IPS DF 6.9 (cell line): ENCODE results near the gene COASY.

ENCODE experiments used
- DNase-seq: peaks from one replicate; pipeline ENCODE4 v3.0.0-alpha.2; 2013; ENCODE audit warnings: low read depth, low spot score
- H3K27ac ChIP-seq: one replicate; pipeline ENCODE4 v1.5.1; 2013; ENCODE audit warnings: low read length, control low read depth
- H3K27me3 ChIP-seq: 2 replicates; pipeline ENCODE4 v1.6.1; 2013; ENCODE audit warnings: mild to moderate bottlenecking, low read length; ENCODE audit not compliant: control insufficient read depth, insufficient read depth
- H3K36me3 ChIP-seq: 2 replicates; pipeline ENCODE4 v1.6.1; 2013; ENCODE audit warnings: low read length; ENCODE audit not compliant: control insufficient read depth, insufficient read depth
- H3K4me1 ChIP-seq: 2 replicates; pipeline ENCODE4 v1.6.1; 2013; ENCODE audit warnings: low read length; ENCODE audit not compliant: control insufficient read depth, insufficient read depth
- H3K4me3 ChIP-seq: 2 replicates; pipeline ENCODE4 v1.5.1; 2013; ENCODE audit warnings: mild to moderate bottlenecking, low read length
- H3K9me3 ChIP-seq: 2 replicates; pipeline ENCODE4 v1.6.1; 2013; ENCODE audit warnings: low read length, inconsistent platforms; ENCODE audit not compliant: control insufficient read depth, insufficient read depth
- WGBS: extraction: QIAGEN DNeasy Blood & Tissue Kit; methylation state at CpG from one replicate; pipeline ENCODE4 v1.1.7; 2013; ENCODE audit warnings: mixed read lengths, missing lambda C conversion rate; ENCODE audit not compliant: insufficient read length, insufficient coverage; 5-methylcytosine and 5-hydroxymethylcytosine counted together

The COASY gene

GRCh38 chr17:42574463-42574862, 12.5 kb downstream of the COASY start:
- Histone ChIP-seq H3K27me3 (no peaks in the 10 kb centered on the region), H3K27ac (no peak overlapping the region), H3K9me3 (no peaks in the 10 kb centered on the region), H3K36me3 (peaks cover 31% of the 10 kb centered on the region), H3K4me3 (no peak overlapping the region), H3K4me1 (no peaks in the 10 kb centered on the region)
- DNase-seq: no peak
- WGBS: no CpG with 5 or more reads among the region's 3 CpGs

- WGBS: no CpG with 5 or more reads among the region's 18 CpGs
- H3K27ac ChIP-seq: no peak overlapping the region
- DNase-seq: no peak
Observed at GRCh38 chr17:42577140-42577531, 15.2 kb downstream of the COASY start.

GRCh38 chr17:42577532-42578281, 15.8 kb downstream of the COASY start, which contains the start of gene PSMC3IP:
TSS of gene PSMC3IP (minus strand) at chr17:42577729. CDS start at chr17:42577686, 43 bp downstream.
- H3K36me3 ChIP-seq: peaks cover 23% of the 10 kb centered on the region
- WGBS: no CpG with 5 or more reads among the region's 52 CpGs
- H3K27ac ChIP-seq: no peak within 1 kb of the TSS
- no peaks in the 10 kb centered on the region for H3K9me3 ChIP-seq
- peak; percentile 86 for DNase-seq
- H3K27me3 ChIP-seq: no peaks in the 10 kb centered on the region
- H3K4me1 ChIP-seq: no peaks in the 10 kb centered on the region
- peak within 1 kb of the TSS; percentile 93 for H3K4me3 ChIP-seq

More at GRCh38 chr17:42577140-42577531, 15.2 kb downstream of the COASY start:
- peak overlapping the region; percentile 93 for H3K4me3 ChIP-seq
- H3K4me1 ChIP-seq: no peaks in the 10 kb centered on the region
- peaks cover 19% of the 10 kb centered on the region for H3K36me3 ChIP-seq
- H3K9me3 ChIP-seq: no peaks in the 10 kb centered on the region
- H3K27me3 ChIP-seq: no peaks in the 10 kb centered on the region

- no peak overlapping the region for H3K27ac ChIP-seq
- no peaks in the 10 kb centered on the region for H3K4me1 ChIP-seq
- H3K9me3 ChIP-seq: no peaks in the 10 kb centered on the region
- no peaks in the 10 kb centered on the region for H3K27me3 ChIP-seq
- H3K4me3 ChIP-seq: peak overlapping the region; percentile 93; the same call in 1 of the 2 replicates
- H3K36me3 ChIP-seq: peaks cover 19% of the 10 kb centered on the region
- WGBS: no CpG with 5 or more reads among the region's 20 CpGs
- peak; percentile 71 for DNase-seq
Observed at GRCh38 chr17:42578282-42578869, 16.4 kb downstream of the COASY start.

DNA sequence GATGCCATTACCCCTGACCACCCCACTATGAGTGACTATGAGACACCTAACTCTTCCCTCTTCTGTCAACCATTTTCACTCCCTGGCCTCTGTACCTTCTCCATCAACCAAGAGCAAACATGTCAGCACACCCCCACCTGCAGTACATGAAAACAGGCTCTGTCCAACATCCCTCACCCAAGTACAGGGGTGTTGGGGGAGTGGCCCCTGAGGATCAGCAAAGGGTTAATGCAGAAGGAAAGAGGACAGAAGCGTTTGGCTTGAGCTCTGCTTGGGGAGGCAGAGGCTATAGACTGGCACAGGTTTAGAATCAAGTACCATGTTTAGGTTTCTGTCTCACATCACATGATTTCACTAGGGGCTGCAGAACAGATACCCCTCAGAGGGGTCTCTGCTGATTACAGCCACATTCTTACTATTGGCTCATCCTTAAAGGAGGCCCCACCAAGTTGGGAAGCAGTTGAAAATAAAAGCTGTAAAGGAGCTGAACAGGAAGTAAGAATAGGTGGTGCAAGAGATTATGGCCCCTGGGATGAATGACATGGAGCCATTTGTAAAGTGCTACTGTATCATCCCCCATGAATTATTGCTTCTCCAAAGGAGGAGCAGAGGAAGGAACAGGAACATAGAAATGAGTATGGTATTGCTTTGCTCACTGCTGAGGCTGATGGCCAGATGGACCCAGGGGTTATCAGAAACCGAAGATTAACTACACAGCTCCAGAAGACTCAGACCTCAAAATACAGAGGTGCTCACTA, 18.0 kb downstream of the COASY start:
- WGBS: no CpG with 5 or more reads among the region's 2 CpGs
- DNase-seq: no peak
- Histone ChIP-seq H3K4me1 (no peaks in the 10 kb centered on the region), H3K27ac (no peak overlapping the region), H3K27me3 (no peaks in the 10 kb centered on the region), H3K36me3 (peaks cover 18% of the 10 kb centered on the region; the same call in 1 of the 2 replicates), H3K9me3 (no peaks in the 10 kb centered on the region), H3K4me3 (no peak overlapping the region)

- Histone ChIP-seq H3K4me1 (no peaks in the 10 kb centered on the region), H3K36me3 (peaks cover 18% of the 10 kb centered on the region; the same call in 1 of the 2 replicates), H3K4me3 (no peak overlapping the region), H3K9me3 (no peaks in the 10 kb centered on the region), H3K27ac (no peak overlapping the region), H3K27me3 (no peaks in the 10 kb centered on the region)
- DNase-seq: no peak
- no CpG with 5 or more reads among the region's 10 CpGs for WGBS
Observed at GRCh38 chr17:42581744-42582270, 19.9 kb downstream of the COASY start.

DNA sequence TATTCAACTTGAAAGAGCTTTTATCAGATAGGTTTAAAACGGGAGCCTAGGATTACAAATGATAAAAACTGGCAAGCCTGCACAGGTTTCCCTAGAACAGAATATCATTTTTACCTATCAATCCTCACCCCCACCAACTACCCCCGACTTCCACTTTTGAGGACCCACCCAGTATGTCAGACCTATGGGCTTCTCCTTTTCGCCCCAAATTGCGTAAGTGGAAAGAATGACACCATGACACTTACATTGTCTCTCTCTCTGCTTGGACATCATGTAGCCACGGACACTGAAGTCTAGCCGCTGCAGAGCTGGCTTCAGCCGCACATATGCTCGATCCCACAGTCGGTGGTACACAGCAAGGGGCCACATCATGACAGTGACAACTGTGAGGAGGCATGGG, 22.9 kb downstream of the COASY start:
- no peaks in the 10 kb centered on the region for H3K9me3 ChIP-seq
- no peak overlapping the region for H3K4me3 ChIP-seq
- H3K36me3 ChIP-seq: peaks cover 18% of the 10 kb centered on the region; the same call in 1 of the 2 replicates
- H3K4me1 ChIP-seq: no peaks in the 10 kb centered on the region
- no CpG with 5 or more reads among the region's 9 CpGs for WGBS
- H3K27ac ChIP-seq: no peak overlapping the region
- no peaks in the 10 kb centered on the region for H3K27me3 ChIP-seq
- DNase-seq: no peak

DNA sequence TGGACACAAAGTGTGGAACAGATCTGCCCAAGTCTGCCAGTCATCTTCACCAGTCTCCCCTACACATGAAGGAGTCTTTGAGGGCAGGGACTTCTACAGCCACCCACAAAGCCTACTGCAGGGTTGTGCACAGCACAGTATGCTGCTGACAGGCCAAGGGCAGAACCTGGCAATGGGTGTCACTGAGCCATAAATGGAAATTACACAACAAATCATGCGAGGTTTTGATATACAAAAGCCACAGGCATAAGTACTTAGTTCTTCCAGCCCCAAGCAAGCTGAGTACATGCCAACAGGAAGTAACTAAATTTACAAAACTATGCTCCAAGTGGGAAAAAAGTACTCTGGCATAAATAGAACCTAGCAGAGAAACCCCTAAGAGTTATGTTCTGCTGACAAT, 23.4 kb downstream of the COASY start:
- Histone ChIP-seq H3K27ac (no peak overlapping the region), H3K9me3 (no peaks in the 10 kb centered on the region), H3K27me3 (no peaks in the 10 kb centered on the region), H3K4me1 (no peaks in the 10 kb centered on the region), H3K4me3 (no peak overlapping the region), H3K36me3 (peaks cover 18% of the 10 kb centered on the region; the same call in 1 of the 2 replicates)
- no peak for DNase-seq
- no CpG with 5 or more reads among the region's 1 CpG for WGBS

- Histone ChIP-seq H3K27me3 (no peaks in the 10 kb centered on the region), H3K27ac (no peak overlapping the region), H3K4me1 (no peaks in the 10 kb centered on the region), H3K4me3 (no peak overlapping the region), H3K9me3 (no peaks in the 10 kb centered on the region), H3K36me3 (peaks cover 17% of the 10 kb centered on the region; the same call in 1 of the 2 replicates)
- no CpG with 5 or more reads among the region's 7 CpGs for WGBS
- no peak for DNase-seq
Observed at GRCh38 chr17:42586514-42587230, 24.7 kb downstream of the COASY start.
